GM21529 (cell line): Measurements from ENCODE around the gene TBC1D10A.
"Not testable (repeated sequence)": the region's sequence is repeated elsewhere in the genome, so short reads cannot be mapped to it uniquely, and the experiment has no call there.

Experiments used
- ATAC-seq: cut with Tn5 transposase; IDR thresholded peaks from one replicate; pipeline ENCODE4 v1.9.1; 2021; ENCODE audit not compliant: unreplicated experiment

Gene TBC1D10A

GRCh38 chr22:30348404-30348803 lies 21.7 kb upstream of the TBC1D10A start:
- no peak for ATAC-seq

GRCh38 chr22:30347255-30347892 lies 20.6 kb upstream of the TBC1D10A start:
- no peak for ATAC-seq

DNA sequence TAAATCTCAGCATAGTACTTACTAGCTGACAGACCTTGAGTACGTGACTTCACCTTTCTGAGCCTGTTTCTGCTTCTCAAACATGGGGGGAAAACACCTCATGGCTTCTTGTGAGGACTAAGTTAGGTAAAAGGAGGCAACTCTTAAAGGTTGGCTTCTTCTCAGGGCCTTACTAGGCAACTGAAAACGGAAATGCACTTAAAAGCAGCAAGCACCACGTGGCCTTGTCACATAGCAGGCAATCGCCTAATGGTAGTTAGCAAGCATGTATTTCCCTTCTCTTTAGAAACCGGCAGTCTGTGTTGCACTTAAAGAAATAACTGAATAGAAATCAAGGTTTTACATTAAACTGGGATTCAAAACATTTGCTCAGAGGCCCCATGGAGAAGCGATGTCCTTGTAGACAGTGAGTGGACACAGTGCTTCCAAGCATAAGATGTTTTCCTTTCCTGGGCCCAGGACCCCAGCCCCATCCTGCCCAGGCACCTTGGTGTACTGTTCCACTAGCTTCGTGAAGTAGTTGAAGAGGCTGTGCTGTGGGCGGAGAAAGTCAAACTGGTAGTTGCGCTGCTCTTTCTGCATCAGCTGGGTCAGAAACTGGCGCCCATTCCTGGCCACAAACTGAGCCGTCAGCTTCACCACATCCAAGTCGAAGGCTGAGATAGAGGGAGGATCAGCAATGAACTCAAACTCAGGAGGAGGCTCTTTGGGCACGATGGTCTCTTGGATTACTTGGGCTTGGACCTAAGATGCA lies 17.9 kb upstream of the TBC1D10A start:
- ATAC-seq: no peak

DNA sequence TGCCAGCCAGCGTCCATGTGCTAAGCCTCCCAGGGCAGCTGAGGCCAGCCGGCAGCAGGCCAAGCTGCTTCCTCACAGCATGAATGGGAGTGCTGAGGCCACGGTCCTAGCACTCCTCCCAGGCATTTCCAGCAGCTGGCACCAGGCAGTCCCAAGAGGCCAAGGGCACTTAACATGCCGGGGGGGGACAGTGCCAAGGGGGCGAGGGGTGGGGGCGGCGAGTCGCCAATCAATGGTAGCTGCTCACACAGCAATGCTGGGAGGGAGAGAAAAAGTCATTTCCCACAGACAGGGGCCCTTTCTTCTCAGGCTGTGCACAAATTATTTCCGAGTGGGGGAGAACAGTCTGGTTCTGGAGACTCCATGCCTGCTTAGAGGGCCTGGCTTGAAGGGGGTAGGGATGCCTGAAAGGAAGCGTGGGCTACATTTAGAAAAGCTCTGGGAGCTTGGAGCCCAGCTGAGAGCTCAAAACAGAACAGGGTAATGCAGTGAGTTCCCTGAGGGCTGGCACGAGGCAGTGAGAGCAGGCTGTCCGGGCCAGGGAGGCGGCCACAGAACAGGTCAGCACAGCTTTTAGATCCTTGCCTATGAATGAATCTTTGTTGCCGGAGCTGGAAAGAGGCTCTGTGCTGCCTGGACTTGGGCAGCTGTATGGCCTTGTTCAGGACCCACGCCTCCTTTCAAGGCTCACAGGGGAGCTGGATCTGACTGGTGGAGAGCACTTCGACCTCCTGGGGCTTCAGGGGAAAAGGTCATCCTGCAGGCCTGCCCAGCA lies 14.4 kb upstream of the TBC1D10A start:
- no peak for ATAC-seq

DNA sequence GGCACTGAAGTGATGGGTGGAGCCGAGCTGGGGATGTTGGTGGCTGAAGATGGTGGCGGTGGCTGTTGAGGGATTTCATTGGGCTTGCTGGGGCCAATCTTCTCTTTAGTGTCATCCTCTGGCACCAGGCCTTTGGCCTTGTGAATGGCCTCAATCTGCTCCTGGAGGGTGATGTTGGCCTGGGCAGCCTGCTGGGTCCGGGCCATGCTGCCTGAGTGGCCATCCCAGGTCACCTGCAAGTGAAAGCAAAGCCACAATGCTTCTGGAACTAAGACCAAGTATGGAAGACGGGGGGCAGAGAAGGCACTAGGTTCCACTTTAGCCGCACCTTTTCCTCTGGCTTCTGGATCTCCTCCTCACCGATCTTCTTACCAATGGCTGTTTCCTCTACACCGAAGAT lies 12.1 kb upstream of the TBC1D10A start:
- no peak for ATAC-seq

- ATAC-seq: not testable (repeated sequence)
Observed at GRCh38 chr22:30338341-30338740, 11.6 kb upstream of the TBC1D10A start.

- no peak for ATAC-seq
Observed at GRCh38 chr22:30337461-30337778, 10.7 kb upstream of the TBC1D10A start.

DNA sequence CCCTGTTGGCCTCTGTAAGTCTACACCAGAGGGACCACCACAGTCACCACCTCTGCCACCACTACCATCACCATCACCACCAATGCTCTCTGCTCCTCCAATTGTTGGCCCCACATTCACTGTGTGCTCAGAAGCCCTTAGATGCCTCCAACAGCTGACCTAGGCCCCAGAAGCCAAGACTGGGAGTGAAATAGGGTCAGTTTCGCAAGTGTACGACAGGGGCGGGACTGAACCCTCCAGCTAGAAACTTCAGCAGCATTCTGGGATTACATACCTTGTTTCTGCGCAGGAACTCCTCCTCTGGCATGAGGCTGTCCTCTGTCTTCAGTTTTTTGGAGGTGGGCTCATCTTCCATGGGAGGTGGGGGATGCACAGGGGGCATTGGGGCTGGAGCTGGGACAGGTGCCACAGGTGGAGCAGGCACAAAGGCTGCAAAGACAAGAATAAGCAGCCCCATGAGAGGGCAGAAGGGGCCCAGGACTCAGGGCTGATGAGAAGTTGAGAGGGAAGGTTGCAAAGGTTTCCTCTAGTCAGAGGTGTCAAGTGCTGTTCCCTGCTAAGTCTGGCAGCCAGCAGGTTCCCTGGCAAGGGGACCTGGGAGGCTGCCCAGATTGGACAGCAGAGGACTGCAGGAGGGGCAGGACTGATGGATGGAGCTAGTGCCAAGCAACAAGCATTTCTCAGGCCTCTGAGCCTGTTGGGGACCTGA lies 10.2 kb upstream of the TBC1D10A start:
- no peak for ATAC-seq

DNA sequence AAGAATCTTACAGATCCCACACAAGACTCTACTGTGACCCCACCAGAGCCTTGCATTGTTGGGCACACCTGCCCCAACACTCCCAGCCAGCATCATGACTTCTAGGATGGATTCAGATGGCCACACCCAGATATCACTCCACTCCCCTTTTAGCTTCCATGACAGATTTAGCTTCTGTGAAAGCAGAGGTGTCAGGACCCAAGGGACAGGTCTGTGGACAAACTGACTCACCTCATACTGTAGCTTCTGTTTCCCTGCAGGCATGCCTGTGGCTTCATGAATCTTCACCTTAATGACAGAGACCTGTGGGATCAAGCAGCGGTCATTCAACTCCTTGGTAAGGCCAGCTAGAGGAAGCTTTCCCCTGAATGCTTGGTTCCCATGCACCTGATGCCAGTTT lies 8.5 kb upstream of the TBC1D10A start:
- no peak for ATAC-seq

- no peak for ATAC-seq
Observed at GRCh38 chr22:30334646-30335045, 7.9 kb upstream of the TBC1D10A start.

DNA sequence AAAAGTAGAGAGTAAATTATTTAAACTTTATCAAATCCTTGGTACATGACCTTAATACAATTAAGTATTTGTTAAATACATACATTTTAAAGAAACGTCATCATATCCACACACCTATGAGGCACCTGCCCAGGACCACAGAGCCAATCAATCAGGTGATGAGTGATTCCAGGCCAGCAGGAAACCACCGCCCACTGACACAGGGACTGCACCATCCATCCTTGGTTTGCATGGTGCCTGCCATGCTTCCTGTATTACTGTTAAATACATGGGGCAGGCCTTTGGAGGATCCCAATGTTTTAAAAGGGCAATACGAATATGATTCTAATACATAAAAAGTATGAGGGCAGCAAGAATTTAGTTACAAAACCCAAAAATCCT lies 7.0 kb upstream of the TBC1D10A start:
- no peak for ATAC-seq

DNA sequence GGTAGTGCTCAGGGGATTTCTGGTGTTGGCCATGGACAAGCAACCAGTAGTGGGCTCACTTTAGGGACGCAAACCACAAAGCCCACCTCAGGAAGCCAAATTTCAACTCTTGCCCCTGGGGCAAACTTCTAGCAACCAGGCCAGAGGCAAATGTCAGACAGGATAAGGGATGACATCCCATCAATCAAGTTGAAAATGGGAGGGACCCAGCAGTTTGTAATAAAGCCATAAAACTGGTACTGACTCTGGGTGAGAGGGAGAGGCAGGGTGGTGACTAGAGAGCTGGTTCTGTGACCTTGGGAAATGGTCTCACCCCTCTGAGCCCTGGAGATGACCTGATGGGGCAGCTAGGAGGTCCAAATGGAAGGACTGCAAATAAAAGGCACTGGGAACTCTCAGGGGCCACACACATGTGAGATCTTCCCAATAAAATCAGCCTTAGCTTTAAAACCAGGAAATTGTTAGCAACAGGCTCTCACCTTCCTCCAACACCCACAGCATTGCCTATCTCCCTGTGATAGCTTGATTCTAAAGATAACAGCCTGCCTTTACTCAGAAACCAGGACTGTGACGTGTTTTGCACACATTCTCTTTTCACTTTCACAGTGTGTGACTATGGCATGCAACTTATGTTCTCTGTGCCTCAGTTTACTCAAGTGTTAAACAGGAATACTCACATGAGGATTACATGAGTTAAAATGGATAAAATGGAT lies 6.4 kb upstream of the TBC1D10A start:
- ATAC-seq: no peak

DNA sequence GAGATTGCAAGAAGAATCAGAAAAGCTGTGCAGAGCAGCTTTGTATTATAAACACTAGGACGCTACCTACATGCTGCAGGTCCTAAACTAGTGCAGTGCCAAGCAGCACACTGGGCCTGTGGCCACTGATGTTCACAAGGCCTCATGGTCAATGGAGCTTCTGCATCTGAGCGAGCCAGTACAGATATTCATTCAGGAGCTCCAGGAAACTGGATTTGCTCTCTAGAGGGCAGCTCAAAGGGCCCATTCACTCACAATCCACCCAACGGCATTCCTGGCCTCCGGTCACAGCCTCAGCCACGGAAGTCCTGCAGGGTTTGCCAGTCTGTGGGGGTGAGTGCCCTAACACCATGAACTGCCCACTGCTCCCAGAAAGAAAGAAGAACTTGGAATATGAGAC lies 5.8 kb upstream of the TBC1D10A start:
- ATAC-seq: no peak

GRCh38 chr22:30328466-30329049 lies 1.8 kb upstream of the TBC1D10A start:
- no peak for ATAC-seq

GRCh38 chr22:30327864-30328345 lies 1.2 kb upstream of the TBC1D10A start:
- ATAC-seq: no peak

- ATAC-seq: no peak
Observed at GRCh38 chr22:30326255-30326705, 461 bp downstream of the TBC1D10A start.

DNA sequence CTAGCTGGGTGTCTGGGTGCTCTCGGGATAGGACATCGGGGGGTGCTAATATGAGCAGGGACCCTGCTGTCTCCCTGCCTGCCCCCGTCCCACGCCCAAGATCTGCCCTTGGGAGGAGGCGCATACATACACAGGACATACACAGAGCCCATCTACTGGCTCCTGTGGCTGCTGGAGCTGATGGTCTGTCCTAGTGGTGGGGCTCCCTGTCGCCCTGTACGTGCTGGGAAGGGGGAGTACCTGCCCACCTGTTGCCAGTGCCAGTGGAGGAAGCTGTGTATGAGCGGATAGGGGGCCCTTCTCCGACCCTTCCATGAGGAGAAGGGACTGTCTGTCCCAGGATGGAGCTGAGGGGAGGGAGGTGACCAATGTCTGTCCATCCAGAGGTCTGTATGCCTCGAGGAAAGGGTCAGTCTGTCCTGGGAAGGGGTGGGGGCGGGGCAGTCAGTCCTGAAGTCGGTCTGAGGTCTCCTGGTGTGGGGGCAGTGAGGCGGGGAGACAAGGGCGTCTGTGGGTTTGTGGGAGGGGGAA lies 952 bp downstream of the TBC1D10A start:
- ATAC-seq: no peak

DNA sequence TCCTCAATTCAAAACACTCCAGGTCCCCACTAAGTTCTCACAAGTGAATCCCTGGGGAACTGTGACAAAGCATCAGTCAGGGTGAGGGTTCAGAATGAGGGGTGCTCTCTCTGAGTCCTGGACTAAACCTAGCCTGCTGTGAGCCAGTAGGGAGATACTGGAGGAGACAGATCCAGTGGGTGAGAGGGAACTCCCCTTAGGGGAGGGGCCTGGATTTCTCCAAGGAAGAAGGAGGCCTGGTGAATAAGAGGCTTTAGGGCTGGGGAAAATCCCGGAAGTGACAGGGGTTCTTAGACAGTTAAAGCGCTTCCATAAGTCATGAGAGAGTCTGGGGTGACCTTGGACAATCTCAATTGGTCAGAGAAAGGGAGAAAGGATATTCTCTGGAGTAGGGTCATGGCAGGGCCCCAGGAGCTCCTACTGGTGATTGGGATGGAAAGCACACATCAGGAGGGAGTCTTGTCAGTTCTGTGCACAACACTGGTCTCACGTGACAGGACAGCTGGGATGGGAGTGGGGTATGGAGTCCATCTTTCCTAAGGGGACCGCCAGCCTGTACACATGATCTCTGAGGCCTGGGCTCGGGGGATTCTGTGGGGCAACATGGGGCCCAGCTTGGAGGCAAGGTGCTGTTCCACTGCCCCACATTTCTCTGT lies 1.5 kb downstream of the TBC1D10A start:
- ATAC-seq: no peak

- ATAC-seq: no peak
Observed at GRCh38 chr22:30324014-30324730, 2.6 kb downstream of the TBC1D10A start.
